B cell (primary cell): Measurements from ENCODE around the gene SPACA7. TPM values are rescaled to one million over a fixed set of nuclear protein-coding genes. Genes with fewer than 3 reads are reported as not detected.

ENCODE experiments used
- ATAC-seq: fragments of 200-7000 bp; cut with Tn5 transposase; one replicate; pipeline ENCODE4 v1.10.0; 2021; ENCODE audit warnings: low read depth, mild to moderate bottlenecking, moderate number of reproducible peaks, moderate library complexity
- CTCF ChIA-PET: fragments of 350-600 bp; sonication (Branson Sonifier 250); formaldehyde crosslinking; loops from one replicate; lab custom pipeline; 2021; ENCODE audit warnings: antibody characterized with exemption, inconsistent platforms; lab: Charles Lee
- POLR2A ChIA-PET: fragments of 350-600 bp; sonication (Branson Sonifier 250); formaldehyde crosslinking; loops from one replicate; lab custom pipeline; 2021; ENCODE audit warnings: antibody characterized with exemption; lab: Charles Lee
- DNase-seq: peaks from one replicate; pipeline ENCODE4 v3.0.0; 2013
- H2AFZ ChIP-seq: 2 replicates; pipeline ENCODE4 v1.6.1; 2012; ENCODE audit warnings: mild to moderate bottlenecking, low read depth, low read length; ENCODE audit not compliant: insufficient read depth, poor library complexity, severe bottlenecking
- H3K27ac ChIP-seq, 2 donors: 1 replicate in 1 of 2; 2 replicates in 1 of 2; pipeline ENCODE4 v1.5.1; 2012 to 2013; ENCODE audit warnings: low read length in 2 of 2, mild to moderate bottlenecking in 2 of 2, moderate library complexity in 1 of 2
- H3K27me3 ChIP-seq, 4 experiments: fragments of 200-600 bp in 1 of 4; sonication (generic) in 1 of 4; replicated peaks in 1 of 4; 1 replicate in 2 of 4; 2 replicates in 2 of 4; pipeline versions ENCODE4 v1.6.1 to v1.7.0; 2013 to 2016; ENCODE audit warnings: low read length in 3 of 4, mild to moderate bottlenecking in 2 of 4, mixed read lengths in 1 of 4, moderate library complexity in 1 of 4; ENCODE audit not compliant: insufficient read depth in 4 of 4, control insufficient read depth in 3 of 4; ENCODE audit errors: control extremely low read depth in 1 of 4
- H3K36me3 ChIP-seq, 2 experiments: replicated peaks in 1 of 2; 1 replicate in 1 of 2; 2 replicates in 1 of 2; pipeline versions ENCODE4 v1.6.1 to v1.7.1; 2013; ENCODE audit warnings: low read length in 1 of 2; ENCODE audit not compliant: insufficient read depth in 2 of 2, control insufficient read depth in 1 of 2; ENCODE audit errors: control extremely low read depth in 1 of 2, extremely low read depth in 1 of 2
- H3K4me1 ChIP-seq, 2 donors: fragments of 200-600 bp in 1 of 2; sonication (generic) in 1 of 2; 1 replicate in 1 of 2; 2 replicates in 1 of 2; pipeline versions ENCODE4 v1.5.1 to v1.6.1; 2013 to 2017; ENCODE audit warnings: low read length in 2 of 2; ENCODE audit not compliant: control insufficient read depth in 2 of 2, insufficient read depth in 2 of 2
- H3K4me2 ChIP-seq: replicated peaks from 2 replicates; pipeline ENCODE3; 2012; ENCODE audit warnings: mild to moderate bottlenecking, low read depth, low read length; ENCODE audit not compliant: poor library complexity, severe bottlenecking
- H3K4me3 ChIP-seq, 5 experiments: fragments of 200-600 bp in 1 of 5; sonication (generic) in 1 of 5; 1 replicate in 3 of 5; 2 replicates in 2 of 5; pipeline versions ENCODE4 v1.5.1 to v1.7.0; 2011 to 2016; ENCODE audit warnings: low read length in 4 of 5, mild to moderate bottlenecking in 4 of 5, low read depth in 2 of 5, control low read depth in 1 of 5, moderate library complexity in 1 of 5; ENCODE audit not compliant: insufficient read depth in 1 of 5; ENCODE audit errors: control extremely low read depth in 1 of 5, extremely low read depth in 1 of 5
- H3K79me2 ChIP-seq: fragments of 200-600 bp; sonication (generic); one replicate; pipeline ENCODE4 v1.6.0; 2016; ENCODE audit warnings: low read length; ENCODE audit not compliant: control insufficient read depth, insufficient read depth
- H3K9ac ChIP-seq: fragments of 200-600 bp; sonication (generic); 2 replicates; pipeline ENCODE4 v1.6.1; 2017; ENCODE audit warnings: mild to moderate bottlenecking, low read length, moderate library complexity
- H3K9me3 ChIP-seq, 3 donors: one replicate each; pipeline versions ENCODE4 v1.6.1 to v1.7.1; 2013; ENCODE audit warnings: low read length in 2 of 3; ENCODE audit not compliant: control insufficient read depth in 2 of 3, insufficient read depth in 1 of 3; ENCODE audit errors: control extremely low read depth in 1 of 3
- H4K20me1 ChIP-seq: 2 replicates; pipeline ENCODE4 v1.6.0; 2012; ENCODE audit warnings: mild to moderate bottlenecking, low read length; ENCODE audit not compliant: insufficient read depth, control insufficient read depth, poor library complexity, severe bottlenecking
- H3K27ac Mint-ChIP-seq: one replicate; pipeline ENCODE4 v1.8.0; 2021; ENCODE audit warnings: mixed read lengths
- H3K27me3 Mint-ChIP-seq: one replicate; pipeline ENCODE4 v1.8.0; 2021; ENCODE audit warnings: mixed read lengths
- H3K4me1 Mint-ChIP-seq: one replicate; pipeline ENCODE4 v1.8.0; 2021; ENCODE audit warnings: mixed read lengths
- H3K4me3 Mint-ChIP-seq: one replicate; pipeline ENCODE4 v1.8.0; 2021; ENCODE audit warnings: mixed read lengths
- H3K9me3 Mint-ChIP-seq: one replicate; pipeline ENCODE4 v1.8.0; 2022; ENCODE audit warnings: mixed read lengths; ENCODE audit not compliant: insufficient read depth
- CTCF ChIP-seq: fragments of 200-600 bp; IDR thresholded peaks from one replicate; pipeline ENCODE4 v1.8.0; 2022; ENCODE audit warnings: antibody characterized with exemption, mild to moderate bottlenecking
- EZH2 ChIP-seq: IDR thresholded peaks from 2 replicates; pipeline ENCODE4 v1.6.1; 2012; ENCODE audit warnings: borderline replicate concordance, low read depth, mild to moderate bottlenecking, moderate library complexity, low read length; ENCODE audit not compliant: insufficient read depth, poor library complexity, severe bottlenecking
- WGBS: methylation state at CpG from one replicate; pipeline ENCODE4 v1.1.5; 2013; ENCODE audit warnings: missing lambda C conversion rate; ENCODE audit not compliant: insufficient coverage; 5-methylcytosine and 5-hydroxymethylcytosine counted together
- intact Hi-C: fragments of 100-400 bp; cut with micrococcal nuclease; formaldehyde crosslinking; loops from one replicate; pipeline ENCODE4 v1.10.0; 2022
- polyA plus RNA-seq: library from polyadenylated mRNA; depleted of rRNA; stranded (reverse); fragments of >200 nt; gene quantifications from 2 replicates; pipeline ENCODE4 v1.2.3, GENCODE V29; 2012
- total RNA-seq, 2 donors: library from RNA; stranded (reverse); fragments of 120-200 nt in 1 of 2; gene quantifications; 1 replicate in 1 of 2; 2 replicates in 1 of 2; pipeline versions ENCODE4 v1.2.3 to v1.2.4, GENCODE V29; 2013 to 2022

The SPACA7 gene
- total and polyA plus RNA-seq, 2 donors (not counting 1 experiment from before 2014, with no cell fraction given): not detected

DNA sequence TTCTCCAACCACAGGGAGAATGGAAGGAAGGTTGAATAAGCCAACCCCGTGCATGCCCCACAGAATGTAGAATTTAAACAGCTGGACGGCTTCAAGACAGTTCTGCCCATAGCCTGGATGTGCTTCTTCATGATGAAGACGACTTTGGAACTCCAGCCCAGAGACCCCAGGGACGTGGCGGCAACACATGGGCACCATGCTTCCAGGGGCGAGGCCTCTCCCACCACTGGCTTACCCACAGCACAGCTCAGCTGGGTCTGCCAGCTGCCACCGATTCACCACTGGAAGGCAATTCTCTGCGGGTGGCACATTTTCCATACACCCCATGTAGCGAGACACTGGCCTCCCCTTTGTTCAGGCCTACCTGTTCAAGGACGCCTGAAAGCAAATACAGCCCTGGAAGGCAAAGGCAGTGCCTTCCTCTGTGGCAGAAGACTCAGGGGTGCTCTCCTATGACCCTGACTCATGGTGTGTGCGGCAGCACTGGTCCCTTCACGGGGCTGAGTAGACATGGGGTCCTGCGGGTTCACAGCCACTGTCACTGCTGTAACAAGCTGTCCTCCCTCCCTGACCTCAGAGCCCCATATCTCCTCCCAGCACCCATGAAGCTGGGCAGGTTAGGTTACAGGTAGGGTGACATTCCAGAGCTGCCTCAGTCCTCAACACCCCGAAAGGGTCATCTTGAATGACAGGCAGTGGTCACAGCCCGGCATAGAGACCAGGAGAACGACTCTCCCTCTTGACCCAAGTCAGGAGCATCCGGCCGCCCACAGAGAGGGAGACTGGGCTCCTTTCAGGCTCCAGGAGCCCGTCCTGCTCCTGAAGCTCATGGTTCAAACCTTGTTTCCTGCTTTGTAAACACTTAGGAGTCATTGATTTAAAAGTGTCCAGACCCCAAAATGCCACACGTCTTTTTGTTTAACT lies 72.7 kb downstream of the SPACA7 start:
- POLR2A ChIA-PET: no interaction called here
- DNase-seq (no peak), ATAC-seq (no peak)
- Histone ChIP-seq H4K20me1 (no peaks in the 10 kb centered on the region), H3K79me2 (no peaks in the 10 kb centered on the region), H3K4me2 (no peak overlapping the region), H3K9me3 (no peaks in the 10 kb centered on the region), H3K4me3 (no peak overlapping the region), H3K9ac (no peak overlapping the region), H3K27me3 (peaks cover 0 to 6% (median 0%) of the 10 kb centered on the region in 4 experiments), H3K36me3 (no peaks in the 10 kb centered on the region), H3K27ac (no peak overlapping the region), H3K4me1 (no peaks in the 10 kb centered on the region), H2AFZ (no peak overlapping the region)
- Mint-ChIP-seq H3K4me1 (no peaks in the 10 kb centered on the region), H3K27ac (no peak overlapping the region), H3K27me3 (peaks cover 8% of the 10 kb centered on the region), H3K4me3 (no peak overlapping the region), H3K9me3 (no peaks in the 10 kb centered on the region)
- intact Hi-C loops: no loop called here
- CTCF ChIA-PET: no interaction called here
- WGBS: 79% methylated on average over 19 of the region's 20 CpGs
- no peak for TF ChIP-seq CTCF

DNA sequence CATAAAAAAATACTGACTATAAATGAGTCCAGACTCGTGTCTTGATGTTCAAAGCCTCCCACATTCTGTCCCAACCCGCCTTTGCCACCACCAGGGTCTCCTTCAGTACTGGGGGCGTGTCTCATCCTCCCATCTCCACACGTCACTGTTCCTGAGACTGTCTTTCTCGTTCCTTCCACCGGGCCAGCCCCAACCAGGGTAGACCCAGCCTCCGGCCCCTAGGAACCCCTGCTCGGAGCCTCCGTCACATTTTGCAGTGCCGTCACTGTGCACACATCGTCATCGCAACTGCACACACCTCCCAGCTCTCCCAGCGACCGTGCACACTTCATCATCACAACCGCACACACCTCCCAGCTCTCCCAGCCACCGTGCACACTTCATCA lies 73.4 kb downstream of the SPACA7 start:
- no peak for DNase-seq
- ATAC-seq: no peak
- H3K4me1 Mint-ChIP-seq: no peaks in the 10 kb centered on the region
- Histone ChIP-seq H3K36me3 (no peaks in the 10 kb centered on the region), H3K4me2 (no peak overlapping the region), H4K20me1 (no peaks in the 10 kb centered on the region), H2AFZ (no peak overlapping the region), H3K27ac (no peak overlapping the region), H3K27me3 (peaks cover 0 to 1% (median 0%) of the 10 kb centered on the region in 4 experiments), H3K9me3 (no peaks in the 10 kb centered on the region), H3K4me3 (no peak overlapping the region), H3K79me2 (no peaks in the 10 kb centered on the region), H3K9ac (no peak overlapping the region), H3K4me1 (no peaks in the 10 kb centered on the region)
- WGBS: 71% methylated on average over 14 of the region's 16 CpGs
- ChIA-PET POLR2A (no interaction called here), CTCF (no interaction called here)
- H3K9me3 Mint-ChIP-seq: no peaks in the 10 kb centered on the region
- no peak overlapping the region for H3K27ac Mint-ChIP-seq
- TF ChIP-seq EZH2 (no peak), CTCF (no peak)
- H3K27me3 Mint-ChIP-seq: peaks cover 8% of the 10 kb centered on the region
- H3K4me3 Mint-ChIP-seq: no peak overlapping the region
- intact Hi-C loops: no loop called here
